ENCODE measurements around the gene CCDC88A. TPM values are rescaled to one million over a fixed set of nuclear protein-coding genes. Genes with fewer than 3 reads are reported as not detected.
"Not testable (repeated sequence)": the region's sequence is repeated elsewhere in the genome, so short reads cannot be mapped to it uniquely, and the experiment has no call there.

CCDC88A gene
- total RNA-seq, 3 donors from 2014 or later, result 7.0 to 29.7 (median 14.4) TPM

GRCh38 chr2:55459279-55459678 lies 39.6 kb upstream of the CCDC88A start:
- H3K4me3 ChIP-seq, result no peak overlapping the region

GRCh38 chr2:55454121-55454520 lies 34.5 kb upstream of the CCDC88A start:
- H3K4me3 ChIP-seq, result no peak overlapping the region
- intact Hi-C loops (cut with DNase I, micrococcal nuclease), result no loop called here
- H3K9me3 ChIP-seq, result no peaks in the 10 kb centered on the region
- H3K4me1 ChIP-seq (ENCODE audit: low read depth), result no peaks in the 10 kb centered on the region
- DNase-seq, result no peak
- no peak for ATAC-seq
- H3K36me3 ChIP-seq (ENCODE audit: low read depth), result no peaks in the 10 kb centered on the region
- TF ChIP-seq CTCF (IDR thresholded peaks at IDR 0.05), result no peak

More at GRCh38 chr2:55459279-55459678, 39.6 kb upstream of the CCDC88A start:
- intact Hi-C loops (cut with DNase I, micrococcal nuclease), result no loop called here
- ATAC-seq (no peak), DNase-seq (no peak)
- no peaks in the 10 kb centered on the region for H3K9me3 ChIP-seq
- TF ChIP-seq CTCF (IDR thresholded peaks at IDR 0.05), result no peak
- H3K4me1 ChIP-seq (ENCODE audit: low read depth), result no peaks in the 10 kb centered on the region
- H3K36me3 ChIP-seq (ENCODE audit: low read depth), result no peaks in the 10 kb centered on the region

GRCh38 chr2:55452879-55453278 lies 33.2 kb upstream of the CCDC88A start:
- ATAC-seq (no peak), DNase-seq (no peak)
- Histone ChIP-seq H3K36me3 (ENCODE audit: low read depth) (no peaks in the 10 kb centered on the region), H3K4me1 (ENCODE audit: low read depth) (no peaks in the 10 kb centered on the region), H3K9me3 (no peaks in the 10 kb centered on the region), H3K4me3 (no peak overlapping the region)
- no peak for TF ChIP-seq CTCF (IDR thresholded peaks at IDR 0.05)
- intact Hi-C loops (cut with DNase I, micrococcal nuclease), result no loop called here

- no peak for DNase-seq
- ATAC-seq, result no peak
- intact Hi-C loops (cut with DNase I, micrococcal nuclease), result no loop called here
- Histone ChIP-seq H3K9me3 (no peaks in the 10 kb centered on the region), H3K36me3 (ENCODE audit: low read depth) (no peaks in the 10 kb centered on the region), H3K4me3 (no peak overlapping the region), H3K4me1 (ENCODE audit: low read depth) (no peaks in the 10 kb centered on the region)
- TF ChIP-seq CTCF (IDR thresholded peaks at IDR 0.05), result no peak
These were observed 32.0 kb upstream of the CCDC88A start for GRCh38 chr2:55451699-55452098.

- DNase-seq; H3K36me3 ChIP-seq (ENCODE audit: low read depth); intact Hi-C loops (cut with DNase I, micrococcal nuclease); H3K4me1 ChIP-seq (ENCODE audit: low read depth); H3K4me3 ChIP-seq; ATAC-seq; H3K9me3 ChIP-seq: not testable (repeated sequence)
These were observed 30.4 kb upstream of the CCDC88A start for GRCh38 chr2:55450014-55450413.

GRCh38 chr2:55442045-55442760 lies 22.5 kb upstream of the CCDC88A start:
- DNase-seq; H3K4me3 ChIP-seq; H3K4me1 ChIP-seq (ENCODE audit: low read depth); H3K36me3 ChIP-seq (ENCODE audit: low read depth); intact Hi-C loops (cut with DNase I, micrococcal nuclease); H3K9me3 ChIP-seq; ATAC-seq: not testable (repeated sequence)

All from mucosa of descending colon (tissue), 3 donors.